H9 (cell line): ENCODE data around the gene THBS2. TPM values are rescaled to one million over a fixed set of nuclear protein-coding genes. Genes with fewer than 3 reads are reported as not detected.
A peak's percentile ranks its signal among the peaks of the same experiment; 100 is the strongest.

Source experiments
- DNase-seq: peaks from one replicate; pipeline ENCODE4 v3.0.0-alpha.2; 2017
- H2AFZ ChIP-seq: one replicate; pipeline ENCODE4 v1.6.1; 2013; ENCODE audit warnings: mild to moderate bottlenecking, low read length, control low read depth, moderate library complexity
- H2AK5ac ChIP-seq: 2 replicates; pipeline ENCODE4 v1.6.1; 2013; ENCODE audit warnings: low read length, control low read depth, mixed read lengths; ENCODE audit not compliant: insufficient read length
- H2BK120ac ChIP-seq: one replicate; pipeline ENCODE4 v1.6.1; 2013; ENCODE audit warnings: low read depth, mild to moderate bottlenecking, low read length, control low read depth, inconsistent platforms; ENCODE audit not compliant: poor library complexity, severe bottlenecking
- H2BK12ac ChIP-seq: 2 replicates; pipeline ENCODE4 v1.6.1; 2013; ENCODE audit warnings: low read length, control low read depth, mixed read lengths, low read depth; ENCODE audit not compliant: insufficient read length
- H2BK15ac ChIP-seq: 2 replicates; pipeline ENCODE4 v1.6.1; 2013; ENCODE audit warnings: low read depth, low read length, control low read depth
- H2BK20ac ChIP-seq: one replicate; pipeline ENCODE4 v1.6.1; 2013; ENCODE audit warnings: low read depth, mild to moderate bottlenecking, low read length, control low read depth, inconsistent platforms; ENCODE audit not compliant: poor library complexity, severe bottlenecking
- H2BK5ac ChIP-seq: 2 replicates; pipeline ENCODE4 v1.6.1; 2013; ENCODE audit warnings: low read length, control low read depth, mixed read lengths; ENCODE audit not compliant: insufficient read length
- H3K14ac ChIP-seq: 2 replicates; pipeline ENCODE4 v1.6.1; 2013; ENCODE audit warnings: low read length, control low read depth; ENCODE audit not compliant: insufficient read depth
- H3K18ac ChIP-seq: 2 replicates; pipeline ENCODE4 v1.6.1; 2013; ENCODE audit warnings: low read depth, mild to moderate bottlenecking, mixed read lengths, low read length, control low read depth; ENCODE audit not compliant: insufficient read length
- H3K23ac ChIP-seq: 2 replicates; pipeline ENCODE4 v1.6.1; 2013; ENCODE audit warnings: low read length, control low read depth, mixed read lengths, low read depth; ENCODE audit not compliant: insufficient read length
- H3K23me2 ChIP-seq: 2 replicates; pipeline ENCODE4 v1.6.1; 2013; ENCODE audit warnings: low read depth, mild to moderate bottlenecking, mixed read lengths, low read length, control low read depth; ENCODE audit not compliant: insufficient read length, poor library complexity, severe bottlenecking
- H3K27ac ChIP-seq: 2 replicates; pipeline ENCODE4 v1.5.1; 2013; ENCODE audit warnings: low read length, control low read depth, mixed read lengths, low read depth; ENCODE audit not compliant: insufficient read length
- H3K27me3 ChIP-seq: 2 replicates; pipeline ENCODE4 v1.6.1; 2013; ENCODE audit warnings: low read length, control low read depth, inconsistent platforms; ENCODE audit not compliant: insufficient read depth
- H3K4ac ChIP-seq: 2 replicates; pipeline ENCODE4 v1.6.1; 2013; ENCODE audit warnings: low read depth, mild to moderate bottlenecking, control low read depth, inconsistent platforms, low read length, moderate library complexity
- H3K4me1 ChIP-seq: 2 replicates; pipeline ENCODE4 v1.6.1; 2013; ENCODE audit warnings: low read length, control low read depth, inconsistent platforms; ENCODE audit not compliant: insufficient read depth
- H3K4me2 ChIP-seq: 2 replicates; pipeline ENCODE4 v1.6.1; 2013; ENCODE audit warnings: low read length, control low read depth, mixed read lengths; ENCODE audit not compliant: insufficient read length, insufficient read depth
- H3K56ac ChIP-seq: 2 replicates; pipeline ENCODE4 v1.6.1; 2013; ENCODE audit warnings: low read depth, mild to moderate bottlenecking, mixed read lengths, low read length, control low read depth; ENCODE audit not compliant: insufficient read length
- H3K79me1 ChIP-seq: 2 replicates; pipeline ENCODE4 v1.6.1; 2013; ENCODE audit warnings: low read depth, mild to moderate bottlenecking, moderate library complexity, low read length, control low read depth, inconsistent platforms; ENCODE audit not compliant: insufficient read depth, poor library complexity, severe bottlenecking
- H3K79me2 ChIP-seq: 2 replicates; pipeline ENCODE4 v1.6.1; 2013; ENCODE audit warnings: low read length, control low read depth, inconsistent platforms; ENCODE audit not compliant: insufficient read depth
- H3K9ac ChIP-seq: 2 replicates; pipeline ENCODE4 v1.6.1; 2013; ENCODE audit warnings: low read length, control low read depth, mixed read lengths; ENCODE audit not compliant: insufficient read length; ENCODE audit errors: extremely low read depth
- H3K9me3 ChIP-seq: one replicate; pipeline ENCODE4 v1.6.1; 2013; ENCODE audit warnings: low read depth, low read length, inconsistent platforms; ENCODE audit not compliant: control insufficient read depth
- H3T11ph ChIP-seq: one replicate; pipeline ENCODE4 v1.6.1; 2013; ENCODE audit warnings: mild to moderate bottlenecking, low read length, control low read depth, inconsistent platforms
- H4K20me1 ChIP-seq: one replicate; pipeline ENCODE4 v1.6.1; 2013; ENCODE audit not compliant: control insufficient read depth, insufficient read length, insufficient read depth
- H4K5ac ChIP-seq: 2 replicates; pipeline ENCODE4 v1.6.1; 2013; ENCODE audit warnings: low read depth, mild to moderate bottlenecking, mixed read lengths, low read length, control low read depth; ENCODE audit not compliant: insufficient read length
- H4K8ac ChIP-seq: replicated peaks from 2 replicates; pipeline ENCODE4 v1.6.1; 2013; ENCODE audit warnings: low read length, control low read depth, mixed read lengths, low read depth; ENCODE audit not compliant: insufficient read length
- H4K91ac ChIP-seq: 2 replicates; pipeline ENCODE4 v1.6.1; 2013; ENCODE audit warnings: low read depth, mild to moderate bottlenecking, moderate library complexity, mixed read lengths, low read length, control low read depth; ENCODE audit not compliant: insufficient read length
- H3K27ac Mint-ChIP-seq, 3 experiments: 2 replicates in 2 of 3; 3 replicates in 1 of 3; pipeline ENCODE4 v1.8.0; 2020 to 2021; ENCODE audit warnings: mixed read lengths in 3 of 3, mild to moderate bottlenecking in 1 of 3, moderate library complexity in 1 of 3
- H3K27me3 Mint-ChIP-seq: 2 replicates; pipeline ENCODE4 v1.8.0; 2021; ENCODE audit warnings: low read depth, mild to moderate bottlenecking, moderate library complexity, mixed read lengths
- H3K36me3 Mint-ChIP-seq, 3 experiments: 2 replicates in 2 of 3; 3 replicates in 1 of 3; pipeline ENCODE4 v1.8.0; 2020 to 2021; ENCODE audit warnings: low read depth in 3 of 3, mixed read lengths in 3 of 3; ENCODE audit not compliant: insufficient read depth in 1 of 3
- H3K4me1 Mint-ChIP-seq, 2 experiments: 2 replicates each; pipeline ENCODE4 v1.8.0; 2020; ENCODE audit warnings: mixed read lengths in 2 of 2
- H3K4me3 Mint-ChIP-seq, 2 experiments: 2 replicates in 1 of 2; 3 replicates in 1 of 2; pipeline ENCODE4 v1.8.0; 2020 to 2021; ENCODE audit warnings: mild to moderate bottlenecking in 2 of 2, mixed read lengths in 2 of 2, moderate library complexity in 1 of 2
- H3K9me3 Mint-ChIP-seq, 2 experiments: 2 replicates in 1 of 2; 3 replicates in 1 of 2; pipeline ENCODE4 v1.8.0; 2020; ENCODE audit warnings: mild to moderate bottlenecking in 2 of 2, mixed read lengths in 2 of 2, moderate library complexity in 1 of 2
- WGBS: extraction: QIAGEN DNeasy Blood & Tissue Kit; methylation state at CpG from one replicate; pipeline ENCODE4 v1.1.7; 2013; ENCODE audit warnings: missing lambda C conversion rate, low lambda C conversion rate, mixed read lengths; ENCODE audit not compliant: insufficient read length; ENCODE audit errors: extremely low coverage; 5-methylcytosine and 5-hydroxymethylcytosine counted together
- total RNA-seq: library from RNA; stranded (reverse); gene quantifications from 2 replicates; pipeline ENCODE4 v1.2.1, GENCODE V29; 2021
- TF ChIP-seq, protein P1 (sequence below): fragments of 200-600 bp; sonication (generic); conservative IDR thresholded peaks from 3 replicates; pipeline ENCODE4 v1.8.0; 2021; ENCODE audit warnings: antibody characterized with exemption, mild to moderate bottlenecking

Gene THBS2
- total RNA-seq, 1 experiment from 2014 or later, result 14.7 TPM

GRCh38 chr6:169252505-169253189, 999 bp downstream of the THBS2 start:
- Histone ChIP-seq H2BK15ac (no peak overlapping the region), H4K5ac (no peak overlapping the region), H4K8ac (no peak overlapping the region), H3K14ac (no peak overlapping the region), H4K91ac (no peak overlapping the region), H3K4ac (no peak overlapping the region), H3K23me2 (peaks cover 16% of the 10 kb centered on the region), H3T11ph (no peak overlapping the region), H2BK20ac (no peak overlapping the region), H3K56ac (no peak overlapping the region), H4K20me1 (no peaks in the 10 kb centered on the region), H3K27me3 (no peaks in the 10 kb centered on the region; the same call in 1 of the 2 replicates), H3K79me1 (no peaks in the 10 kb centered on the region), H3K27ac (no peak overlapping the region), H2BK5ac (no peak overlapping the region), H2AFZ (no peak overlapping the region), H3K23ac (no peak overlapping the region), H2BK12ac (no peak overlapping the region), H2BK120ac (no peak overlapping the region), H3K79me2 (no peaks in the 10 kb centered on the region), H3K4me1 (peaks cover 10% of the 10 kb centered on the region; the same call in 1 of the 2 replicates), H3K4me2 (peak overlapping the region; percentile 70), H3K9ac (no peak overlapping the region), H3K18ac (no peak overlapping the region), H2AK5ac (no peak overlapping the region), H3K9me3 (no peaks in the 10 kb centered on the region)
- WGBS, result no CpG with 5 or more reads among the region's 14 CpGs
- H3K4me3 Mint-ChIP-seq, result peak overlapping the region; percentile 65 to 90
- peaks cover 44% of the 10 kb centered on the region for H3K27me3 Mint-ChIP-seq
- H3K27ac Mint-ChIP-seq, result peak overlapping the region; percentile 62 to 93 (median 80); a peak in 5 of 7 replicates
- H3K36me3 Mint-ChIP-seq, result peaks cover 17 to 25% (median 20%) of the 10 kb centered on the region in 3 experiments
- H3K9me3 Mint-ChIP-seq, result peaks cover 7 to 13% of the 10 kb centered on the region in 2 experiments; a peak in 4 of 5 replicates
- TF ChIP-seq, protein P1, sequence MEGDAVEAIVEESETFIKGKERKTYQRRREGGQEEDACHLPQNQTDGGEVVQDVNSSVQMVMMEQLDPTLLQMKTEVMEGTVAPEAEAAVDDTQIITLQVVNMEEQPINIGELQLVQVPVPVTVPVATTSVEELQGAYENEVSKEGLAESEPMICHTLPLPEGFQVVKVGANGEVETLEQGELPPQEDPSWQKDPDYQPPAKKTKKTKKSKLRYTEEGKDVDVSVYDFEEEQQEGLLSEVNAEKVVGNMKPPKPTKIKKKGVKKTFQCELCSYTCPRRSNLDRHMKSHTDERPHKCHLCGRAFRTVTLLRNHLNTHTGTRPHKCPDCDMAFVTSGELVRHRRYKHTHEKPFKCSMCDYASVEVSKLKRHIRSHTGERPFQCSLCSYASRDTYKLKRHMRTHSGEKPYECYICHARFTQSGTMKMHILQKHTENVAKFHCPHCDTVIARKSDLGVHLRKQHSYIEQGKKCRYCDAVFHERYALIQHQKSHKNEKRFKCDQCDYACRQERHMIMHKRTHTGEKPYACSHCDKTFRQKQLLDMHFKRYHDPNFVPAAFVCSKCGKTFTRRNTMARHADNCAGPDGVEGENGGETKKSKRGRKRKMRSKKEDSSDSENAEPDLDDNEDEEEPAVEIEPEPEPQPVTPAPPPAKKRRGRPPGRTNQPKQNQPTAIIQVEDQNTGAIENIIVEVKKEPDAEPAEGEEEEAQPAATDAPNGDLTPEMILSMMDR, result no peak
- H3K4me1 Mint-ChIP-seq, result peaks cover 55% of the 10 kb centered on the region in 2 experiments
- DNase-seq, result peak; percentile 57
